Measurements from ENCODE around the gene PPP1R26. TPM values are rescaled to one million over a fixed set of nuclear protein-coding genes. Genes with fewer than 3 reads are reported as not detected.
"Not testable (repeated sequence)": the region's sequence is repeated elsewhere in the genome, so short reads cannot be mapped to it uniquely, and the experiment has no call there.

Gene PPP1R26
- total and polyA plus RNA-seq, 4 donors: 9.3 to 29.6 (median 18.3) TPM

- no peaks in the 10 kb centered on the region for H3K27me3 ChIP-seq (ENCODE audit: control insufficient read depth in 3 of 3, insufficient read depth in 3 of 3, low read length in 2 of 3)
- DNase-seq: no peak
- ATAC-seq (ENCODE audit: insufficient read depth, low FRiP score): no peak
Measured at GRCh38 chr9:135525241-135526088, 45.9 kb downstream of the PPP1R26 start.

GRCh38 chr9:135526089-135526729 is 46.6 kb downstream of the PPP1R26 start:
- 78 to 84% methylated on average over 10 to 11 of the region's 11 CpGs for WGBS, 2 donors
- H3K27me3 ChIP-seq (ENCODE audit: control insufficient read depth in 3 of 3, insufficient read depth in 3 of 3, low read length in 2 of 3): no peaks in the 10 kb centered on the region

More at GRCh38 chr9:135525241-135526088, 45.9 kb downstream of the PPP1R26 start:
- Histone ChIP-seq H3K9ac (ENCODE audit: insufficient read depth in 1 of 2, low read length in 2 of 2) (no peak overlapping the region), H3K9me3 (ENCODE audit: control insufficient read depth in 4 of 4, insufficient read depth in 3 of 4, low read length in 3 of 4) (no peaks in the 10 kb centered on the region), H3K4me3 (no peak overlapping the region), H3K27ac (ENCODE audit: low read depth in 1 of 2, low read length in 1 of 2) (no peak overlapping the region), H3K4me1 (ENCODE audit: control insufficient read depth in 5 of 5, insufficient read depth in 5 of 5, low read length in 5 of 5) (no peaks in the 10 kb centered on the region), H3K36me3 (ENCODE audit: control insufficient read depth in 4 of 4, insufficient read depth in 4 of 4, low read length in 4 of 4) (no peaks in the 10 kb centered on the region)
- 83 to 91% methylated on average over 31 of the region's 31 CpGs for WGBS, 2 donors
- TF ChIP-seq, protein P1, sequence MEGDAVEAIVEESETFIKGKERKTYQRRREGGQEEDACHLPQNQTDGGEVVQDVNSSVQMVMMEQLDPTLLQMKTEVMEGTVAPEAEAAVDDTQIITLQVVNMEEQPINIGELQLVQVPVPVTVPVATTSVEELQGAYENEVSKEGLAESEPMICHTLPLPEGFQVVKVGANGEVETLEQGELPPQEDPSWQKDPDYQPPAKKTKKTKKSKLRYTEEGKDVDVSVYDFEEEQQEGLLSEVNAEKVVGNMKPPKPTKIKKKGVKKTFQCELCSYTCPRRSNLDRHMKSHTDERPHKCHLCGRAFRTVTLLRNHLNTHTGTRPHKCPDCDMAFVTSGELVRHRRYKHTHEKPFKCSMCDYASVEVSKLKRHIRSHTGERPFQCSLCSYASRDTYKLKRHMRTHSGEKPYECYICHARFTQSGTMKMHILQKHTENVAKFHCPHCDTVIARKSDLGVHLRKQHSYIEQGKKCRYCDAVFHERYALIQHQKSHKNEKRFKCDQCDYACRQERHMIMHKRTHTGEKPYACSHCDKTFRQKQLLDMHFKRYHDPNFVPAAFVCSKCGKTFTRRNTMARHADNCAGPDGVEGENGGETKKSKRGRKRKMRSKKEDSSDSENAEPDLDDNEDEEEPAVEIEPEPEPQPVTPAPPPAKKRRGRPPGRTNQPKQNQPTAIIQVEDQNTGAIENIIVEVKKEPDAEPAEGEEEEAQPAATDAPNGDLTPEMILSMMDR (IDR thresholded peaks at IDR 0.05; ENCODE audit: control extremely low read depth, extremely low read depth): no peak

DNA sequence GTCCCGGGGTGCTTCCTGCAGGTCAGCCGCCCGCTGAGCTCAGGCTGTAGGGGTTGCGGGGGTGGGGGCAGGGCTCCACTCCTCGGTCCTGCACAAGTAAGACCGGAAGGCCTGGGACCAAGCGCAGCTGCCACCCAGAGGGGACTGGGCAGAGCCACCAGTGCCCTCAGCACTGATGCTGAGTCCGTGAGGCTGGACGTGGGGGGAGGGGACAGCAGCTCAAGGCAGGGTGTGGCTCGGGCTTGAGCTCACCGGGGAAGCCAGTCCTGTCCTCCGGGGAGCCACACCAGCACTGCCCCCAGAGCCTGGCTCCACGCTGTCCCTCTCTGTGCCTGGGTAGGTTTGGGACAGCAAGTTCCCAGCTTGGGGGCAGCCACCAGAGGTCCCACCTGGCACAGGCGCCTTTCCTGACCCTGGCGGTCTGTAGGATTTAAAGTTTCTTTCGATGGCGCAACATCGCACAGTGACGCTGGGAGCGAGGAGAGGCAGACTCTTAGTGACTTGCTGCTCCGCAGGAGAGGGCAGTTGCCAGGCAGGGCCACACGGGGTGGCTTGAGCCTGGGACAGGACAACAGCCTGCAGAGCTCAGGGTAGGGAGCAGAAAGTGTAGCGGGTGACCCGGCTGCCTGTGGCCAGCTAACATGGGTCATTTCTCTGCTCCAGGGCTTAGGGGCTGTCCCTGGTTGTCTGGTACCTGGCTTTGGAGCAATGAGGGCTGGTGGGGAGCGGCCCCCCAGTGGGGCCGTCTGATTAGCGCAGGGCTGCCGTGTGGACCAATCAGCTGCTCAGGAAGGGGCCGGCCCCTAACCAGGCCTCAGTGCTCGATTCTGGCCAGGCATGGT is 47.4 kb downstream of the PPP1R26 start:
- DNase-seq (no peak), ATAC-seq (ENCODE audit: insufficient read depth, low FRiP score) (no peak)
- no peak overlapping the region for H3K9ac ChIP-seq (ENCODE audit: insufficient read depth in 1 of 2, low read length in 2 of 2)
- H3K27me3 ChIP-seq (ENCODE audit: control insufficient read depth in 3 of 3, insufficient read depth in 3 of 3, low read length in 2 of 3): no peaks in the 10 kb centered on the region
- no peak overlapping the region for H3K27ac ChIP-seq (ENCODE audit: low read depth in 1 of 2, low read length in 1 of 2)
- no peaks in the 10 kb centered on the region for H3K9me3 ChIP-seq (ENCODE audit: control insufficient read depth in 4 of 4, insufficient read depth in 3 of 4, low read length in 3 of 4)
- WGBS, 2 donors: 67 to 77% methylated on average over 30 of the region's 30 CpGs
- H3K36me3 ChIP-seq (ENCODE audit: control insufficient read depth in 4 of 4, insufficient read depth in 4 of 4, low read length in 4 of 4): no peaks in the 10 kb centered on the region
- H3K4me3 ChIP-seq: no peak overlapping the region
- TF ChIP-seq, protein P1 (IDR thresholded peaks at IDR 0.05; ENCODE audit: control extremely low read depth, extremely low read depth): no peak
- H3K4me1 ChIP-seq (ENCODE audit: control insufficient read depth in 5 of 5, insufficient read depth in 5 of 5, low read length in 5 of 5): no peaks in the 10 kb centered on the region

More at GRCh38 chr9:135526089-135526729, 46.6 kb downstream of the PPP1R26 start:
- H3K9me3 ChIP-seq (ENCODE audit: control insufficient read depth in 4 of 4, insufficient read depth in 3 of 4, low read length in 3 of 4): no peaks in the 10 kb centered on the region
- DNase-seq: no peak
- no peaks in the 10 kb centered on the region for H3K36me3 ChIP-seq (ENCODE audit: control insufficient read depth in 4 of 4, insufficient read depth in 4 of 4, low read length in 4 of 4)
- H3K4me1 ChIP-seq (ENCODE audit: control insufficient read depth in 5 of 5, insufficient read depth in 5 of 5, low read length in 5 of 5): no peaks in the 10 kb centered on the region
- ATAC-seq (ENCODE audit: insufficient read depth, low FRiP score): no peak
- H3K9ac ChIP-seq (ENCODE audit: insufficient read depth in 1 of 2, low read length in 2 of 2): no peak overlapping the region
- no peak overlapping the region for H3K4me3 ChIP-seq
- TF ChIP-seq, protein P1 (IDR thresholded peaks at IDR 0.05; ENCODE audit: control extremely low read depth, extremely low read depth): no peak
- H3K27ac ChIP-seq (ENCODE audit: low read depth in 1 of 2, low read length in 1 of 2): no peak overlapping the region

- H3K4me3 ChIP-seq; H3K36me3 ChIP-seq (ENCODE audit: control insufficient read depth in 4 of 4, insufficient read depth in 4 of 4, low read length in 4 of 4); H3K4me1 ChIP-seq (ENCODE audit: control insufficient read depth in 5 of 5, insufficient read depth in 5 of 5, low read length in 5 of 5); H3K27me3 ChIP-seq (ENCODE audit: control insufficient read depth in 3 of 3, insufficient read depth in 3 of 3, low read length in 2 of 3); ATAC-seq (ENCODE audit: insufficient read depth, low FRiP score); H3K9me3 ChIP-seq (ENCODE audit: control insufficient read depth in 4 of 4, insufficient read depth in 3 of 4, low read length in 3 of 4); DNase-seq; H3K9ac ChIP-seq (ENCODE audit: insufficient read depth in 1 of 2, low read length in 2 of 2); H3K27ac ChIP-seq (ENCODE audit: low read depth in 1 of 2, low read length in 1 of 2): not testable (repeated sequence)
- 94 to 98% methylated on average over 10 of the region's 10 CpGs for WGBS, 2 donors
Measured at GRCh38 chr9:135528842-135529435, 49.4 kb downstream of the PPP1R26 start.

Measured in lung (tissue), 12 donors.